Measurements from ENCODE around the gene CCDC141.

GRCh38 chr2:178804791-178805190 lies 245.1 kb downstream of the CCDC141 start:
- TF ChIP-seq CTCF (IDR thresholded peaks at IDR 0.05) (peak in 2 of 6 experiments; percentile 17 to 42), POLR2A (IDR thresholded peaks at IDR 0.05) (no peak)
